Measurements from ENCODE around the gene CCDC28B. TPM values are rescaled to one million over a fixed set of nuclear protein-coding genes. Genes with fewer than 3 reads are reported as not detected.

CCDC28B gene
- total RNA-seq, 1 donor from 2014 or later = 29.1 TPM

GRCh38 chr1:32239790-32240139, 39.4 kb downstream of the CCDC28B start:
- peaks cover 0 to 8% of the 10 kb centered on the region in 2 donors for H3K4me1 ChIP-seq
- no peaks in the 10 kb centered on the region for H3K9me3 ChIP-seq
- TF ChIP-seq CTCF (IDR thresholded peaks at IDR 0.05) = no peak
- peak overlapping the region; percentile 87 to 89 for H3K27ac ChIP-seq
- H3K36me3 ChIP-seq = no peaks in the 10 kb centered on the region
- intact Hi-C loops (cut with DNase I) = loop anchor here (1.0 to 5.0 kb wide), 5 partner anchors 17 to 132 kb away; partner anchors contain the start of genes EIF3I, HDAC1, KPNA6 and TMEM234
- DNase-seq (ENCODE audit: low spot score in 2 of 2) = peak in 1 of 2 donors; percentile 70
- no peaks in the 10 kb centered on the region for H3K27me3 ChIP-seq
- peak overlapping the region; percentile 69 to 78 for H3K4me3 ChIP-seq

- Histone ChIP-seq H3K27ac (peak overlapping the region; percentile 87 to 89), H3K4me1 (peaks cover 0 to 8% of the 10 kb centered on the region in 2 donors), H3K27me3 (no peaks in the 10 kb centered on the region), H3K36me3 (no peaks in the 10 kb centered on the region), H3K9me3 (no peaks in the 10 kb centered on the region), H3K4me3 (peak overlapping the region; percentile 69 to 78)
- intact Hi-C loops (cut with DNase I) = loop anchor here (1.0 to 5.0 kb wide), 5 partner anchors 18 to 133 kb away; partner anchors contain the start of genes EIF3I, HDAC1, KPNA6 and TMEM234
- peak; percentile 51 to 92 for DNase-seq (ENCODE audit: low spot score in 2 of 2)
- TF ChIP-seq CTCF (IDR thresholded peaks at IDR 0.05) = peak in 2 of 3 experiments; percentile 30 to 35
These were observed 40.0 kb downstream of the CCDC28B start for GRCh38 chr1:32240140-32240951.

GRCh38 chr1:32241001-32241763, 40.8 kb downstream of the CCDC28B start:
- no peak for TF ChIP-seq CTCF (IDR thresholded peaks at IDR 0.05)
- Histone ChIP-seq H3K4me3 (peak overlapping the region; percentile 69 to 78), H3K36me3 (no peaks in the 10 kb centered on the region), H3K9me3 (no peaks in the 10 kb centered on the region), H3K4me1 (peaks cover 0 to 8% of the 10 kb centered on the region in 2 donors), H3K27me3 (no peaks in the 10 kb centered on the region), H3K27ac (peak overlapping the region; percentile 87 to 89)
- intact Hi-C loops (cut with DNase I) = loop anchor here (2.0 to 5.0 kb wide), 3 partner anchors 52 to 134 kb away; partner anchors contain the start of genes HDAC1, KPNA6 and TXLNA
- peak; percentile 47 to 87 for DNase-seq (ENCODE audit: low spot score in 2 of 2)

GRCh38 chr1:32242341-32242851, 42.0 kb downstream of the CCDC28B start:
- no peaks in the 10 kb centered on the region for H3K9me3 ChIP-seq
- H3K27ac ChIP-seq = peak overlapping the region; percentile 87 to 89
- H3K4me3 ChIP-seq = peak overlapping the region in 1 of 2 donors; percentile 16
- intact Hi-C loops (cut with DNase I) = loop anchor here (5.0 kb wide), 1 partner anchor 135 kb away; the partner anchor contains the start of gene KPNA6
- no peaks in the 10 kb centered on the region for H3K27me3 ChIP-seq
- H3K36me3 ChIP-seq = no peaks in the 10 kb centered on the region
- H3K4me1 ChIP-seq = peaks cover 0 to 8% of the 10 kb centered on the region in 2 donors
- DNase-seq (ENCODE audit: low spot score in 2 of 2) = peak in 1 of 2 donors; percentile 66
- no peak for TF ChIP-seq CTCF (IDR thresholded peaks at IDR 0.05)

GRCh38 chr1:32246888-32247273, 46.5 kb downstream of the CCDC28B start, which contains the start of gene FAM167B:
FAM167B (plus strand) TSS chr1:32247222; CDS start chr1:32247422, 200 bp downstream.
- DNase-seq (ENCODE audit: low spot score in 2 of 2) = peak in 1 of 2 donors; percentile 76
- Histone ChIP-seq H3K9me3 (no peaks in the 10 kb centered on the region), H3K27ac (peak within 1 kb of the TSS; percentile 62 to 64), H3K36me3 (no peaks in the 10 kb centered on the region), H3K4me1 (peaks cover 3 to 5% of the 10 kb centered on the region in 2 donors), H3K27me3 (no peaks in the 10 kb centered on the region), H3K4me3 (no peak within 1 kb of the TSS)
- TF ChIP-seq CTCF (IDR thresholded peaks at IDR 0.05) = no peak
- intact Hi-C loops (cut with DNase I) = no loop called here
